K562 (cell line): ENCODE results near the gene HTR2C.

Source experiments
- ETV6 ChIP-seq, 3 experiments: fragments of 150-350 bp in 1 of 3; sonication (generic) in 1 of 3; formaldehyde crosslinking in 1 of 3; IDR thresholded peaks; 2 replicates each; pipeline versions ENCODE4 v1.6.1 to v1.8.0; 2014 to 2022; ENCODE audit warnings: borderline replicate concordance in 2 of 3, low read depth in 2 of 3, antibody characterized with exemption in 1 of 3, low read length in 1 of 3, mild to moderate bottlenecking in 1 of 3, missing genetic modification reagents in 1 of 3
- GTF2F1 ChIP-seq: IDR thresholded peaks from 2 replicates; pipeline ENCODE4 v1.6.1; 2011; ENCODE audit warnings: low read depth, low read length, improper control_type of control experiment
- HMGXB4 ChIP-seq: sonication (generic); formaldehyde crosslinking; IDR thresholded peaks from 2 replicates; pipeline ENCODE4 v1.8.1; 2023; ENCODE audit warnings: mild to moderate bottlenecking, missing genetic modification reagents
- POLR2A ChIP-seq: fragments of 450-650 bp; conservative IDR thresholded peaks from 2 replicates; pipeline ENCODE4 v1.6.1; 2016
- SMC3 ChIP-seq: conservative IDR thresholded peaks from 2 replicates; pipeline ENCODE4 v1.6.1; 2011; ENCODE audit warnings: low read depth, low read length, improper control_type of control experiment; ENCODE audit not compliant: insufficient read depth
- ZBTB26 ChIP-seq: fragments of 450-650 bp; formaldehyde crosslinking; IDR thresholded peaks from 2 replicates; pipeline ENCODE4 v1.4.0; 2022; ENCODE audit warnings: missing genetic modification characterization
- ZNF282 ChIP-seq: sonication (generic); formaldehyde crosslinking; IDR thresholded peaks from 2 replicates; pipeline ENCODE4 v1.8.1; 2023; ENCODE audit warnings: missing genetic modification reagents

GRCh38 chrX:114717921-114718320, 134.0 kb downstream of the HTR2C start:
- TF ChIP-seq ETV6 (IDR thresholded peaks at IDR 0.05; ENCODE audit: borderline replicate concordance in 1 of 2, low read depth in 2 of 2, low read length in 1 of 2) (no peak), ETV6 (CRISPR knock-in tag; IDR thresholded peaks at IDR 0.05; ENCODE audit: borderline replicate concordance) (no peak), SMC3 (no peak), POLR2A (no peak), ZNF282 (CRISPR knock-in tag) (no peak), GTF2F1 (no peak), HMGXB4 (CRISPR knock-in tag) (no peak), ZBTB26 (CRISPR knock-in tag) (no peak)
